Peyer's patch (tissue), 4 donors: ENCODE data around the gene ZNF778. TPM values are rescaled to one million over a fixed set of nuclear protein-coding genes. Genes with fewer than 3 reads are reported as not detected.

Source experiments
- DNase-seq, 3 donors: peaks; one replicate each; pipeline ENCODE4 v3.0.0-alpha.2; 2017 to 2019
- H3K27ac ChIP-seq, 4 donors: fragments of 200-600 bp; sonication (generic); one replicate each; pipeline ENCODE4 v1.5.1; 2016 to 2019
- H3K27me3 ChIP-seq, 2 donors: fragments of 200-600 bp; sonication (generic); one replicate each; pipeline ENCODE4 v1.5.1; 2019
- H3K36me3 ChIP-seq, 3 donors: fragments of 200-600 bp; sonication (generic); one replicate each; pipeline ENCODE4 v1.5.1; 2016 to 2019
- H3K4me1 ChIP-seq, 4 donors: fragments of 200-600 bp; sonication (generic); one replicate each; pipeline ENCODE4 v1.5.1; 2016 to 2019
- H3K4me3 ChIP-seq, 4 donors: fragments of 200-600 bp; sonication (generic); 1 replicate in 3 of 4; 2 replicates in 1 of 4; pipeline ENCODE4 v1.5.1; 2016 to 2019; ENCODE audit warnings: mild to moderate bottlenecking in 1 of 4
- H3K9me3 ChIP-seq, 4 donors: fragments of 200-600 bp; sonication (generic); one replicate each; pipeline ENCODE4 v1.5.1; 2016 to 2019; ENCODE audit warnings: mild to moderate bottlenecking in 1 of 4
- CTCF ChIP-seq, 6 experiments: fragments of 450-650 bp in 4 of 6; fragments of 200-600 bp in 2 of 6; sonication (generic) in 1 of 6; IDR thresholded peaks; one replicate each; pipeline ENCODE4 v1.5.1; 2017 to 2019; ENCODE audit warnings: antibody characterized with exemption in 6 of 6, mild to moderate bottlenecking in 3 of 6, moderate library complexity in 1 of 6
- POLR2A ChIP-seq, 2 donors: fragments of 450-650 bp; IDR thresholded peaks; one replicate each; pipeline ENCODE4 v1.5.1; 2017; ENCODE audit warnings: antibody characterized with exemption in 2 of 2, mild to moderate bottlenecking in 2 of 2, moderate library complexity in 2 of 2
- total RNA-seq, 4 donors: library from RNA; depleted of rRNA; stranded (reverse); fragments of >200 nt; gene quantifications; one replicate each; pipeline ENCODE4 v1.1.0, GENCODE V29; 2016

The ZNF778 gene
- total RNA-seq, 4 donors from 2014 or later, result 4.1 to 16.9 (median 10.7) TPM

- TF ChIP-seq POLR2A (IDR thresholded peaks at IDR 0.05), result no peak
- TF ChIP-seq CTCF (IDR thresholded peaks at IDR 0.05), result no peak
- peaks cover 0 to 21% (median 11%) of the 10 kb centered on the region in 4 donors for H3K4me1 ChIP-seq
- no peak for DNase-seq
- no peak overlapping the region for H3K4me3 ChIP-seq
- no peaks in the 10 kb centered on the region for H3K27me3 ChIP-seq
- H3K9me3 ChIP-seq, result no peaks in the 10 kb centered on the region
- no peaks in the 10 kb centered on the region for H3K36me3 ChIP-seq
- H3K27ac ChIP-seq, result no peak overlapping the region
Measured at GRCh38 chr16:89174055-89174827, 43.3 kb upstream of the ZNF778 start.

- no peak overlapping the region for H3K27ac ChIP-seq
- no peak overlapping the region for H3K4me3 ChIP-seq
- peaks cover 0 to 21% (median 11%) of the 10 kb centered on the region in 4 donors for H3K4me1 ChIP-seq
- no peak for DNase-seq
- H3K27me3 ChIP-seq, result no peaks in the 10 kb centered on the region
- H3K9me3 ChIP-seq, result no peaks in the 10 kb centered on the region
- no peaks in the 10 kb centered on the region for H3K36me3 ChIP-seq
- TF ChIP-seq CTCF (IDR thresholded peaks at IDR 0.05) (no peak), POLR2A (IDR thresholded peaks at IDR 0.05) (no peak)
Measured at GRCh38 chr16:89174877-89175276, 42.6 kb upstream of the ZNF778 start.

DNA sequence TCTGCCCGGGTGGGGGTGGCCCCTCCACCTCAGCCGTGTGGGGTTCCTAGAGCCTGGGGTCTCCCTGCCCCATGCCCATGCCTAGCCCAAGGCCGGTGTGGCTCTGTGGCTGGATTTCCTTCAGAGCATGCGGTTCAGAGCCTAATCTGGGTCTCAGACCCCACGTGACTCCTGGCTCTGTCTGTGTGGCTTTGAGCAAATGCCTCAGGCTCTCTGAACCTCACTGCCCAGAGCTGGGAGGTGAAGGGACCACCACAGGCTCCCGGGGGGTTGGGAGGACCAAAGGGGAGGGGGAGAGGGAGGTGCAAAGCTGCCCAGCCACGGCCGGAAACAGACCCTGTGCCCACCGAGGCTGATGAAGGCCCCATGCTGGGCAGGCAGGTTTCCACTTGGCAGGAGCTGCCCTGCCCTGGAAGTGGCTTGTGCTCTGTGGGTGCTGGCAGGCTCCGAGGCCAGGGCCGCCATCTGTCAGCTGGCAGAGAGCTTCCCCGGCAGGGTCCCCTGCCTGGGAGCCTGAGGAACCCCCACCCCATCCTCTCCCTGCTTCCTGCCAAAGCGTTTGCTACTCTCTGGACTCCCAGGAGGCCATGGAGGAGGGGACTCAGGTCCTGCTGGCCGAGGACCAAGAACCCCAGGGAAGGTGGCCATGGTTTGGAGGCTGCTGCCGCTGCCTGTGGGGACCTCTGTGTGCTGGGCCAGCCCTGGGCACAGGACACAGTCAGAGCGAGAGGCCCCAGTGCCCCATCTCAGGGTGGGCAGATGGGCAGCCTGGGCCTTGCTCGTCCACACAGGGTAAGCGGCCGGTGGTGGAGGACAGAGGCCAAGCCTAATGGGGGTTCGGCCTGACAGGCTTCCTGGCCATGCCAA lies 42.0 kb upstream of the ZNF778 start:
- Histone ChIP-seq H3K27me3 (no peaks in the 10 kb centered on the region), H3K9me3 (no peaks in the 10 kb centered on the region), H3K4me3 (no peak overlapping the region), H3K36me3 (no peaks in the 10 kb centered on the region), H3K27ac (no peak overlapping the region), H3K4me1 (peaks cover 0 to 14% (median 7%) of the 10 kb centered on the region in 4 donors)
- TF ChIP-seq POLR2A (IDR thresholded peaks at IDR 0.05) (no peak), CTCF (IDR thresholded peaks at IDR 0.05) (no peak)
- no peak for DNase-seq

- no peak for DNase-seq
- TF ChIP-seq CTCF (IDR thresholded peaks at IDR 0.05) (no peak), POLR2A (IDR thresholded peaks at IDR 0.05) (no peak)
- H3K27me3 ChIP-seq, result no peaks in the 10 kb centered on the region
- H3K4me3 ChIP-seq, result no peak overlapping the region
- H3K36me3 ChIP-seq, result no peaks in the 10 kb centered on the region
- H3K27ac ChIP-seq, result no peak overlapping the region
- H3K9me3 ChIP-seq, result no peaks in the 10 kb centered on the region
- peaks cover 0 to 7% (median under 1%) of the 10 kb centered on the region in 4 donors for H3K4me1 ChIP-seq
Measured at GRCh38 chr16:89176147-89176690, 41.3 kb upstream of the ZNF778 start.

DNA sequence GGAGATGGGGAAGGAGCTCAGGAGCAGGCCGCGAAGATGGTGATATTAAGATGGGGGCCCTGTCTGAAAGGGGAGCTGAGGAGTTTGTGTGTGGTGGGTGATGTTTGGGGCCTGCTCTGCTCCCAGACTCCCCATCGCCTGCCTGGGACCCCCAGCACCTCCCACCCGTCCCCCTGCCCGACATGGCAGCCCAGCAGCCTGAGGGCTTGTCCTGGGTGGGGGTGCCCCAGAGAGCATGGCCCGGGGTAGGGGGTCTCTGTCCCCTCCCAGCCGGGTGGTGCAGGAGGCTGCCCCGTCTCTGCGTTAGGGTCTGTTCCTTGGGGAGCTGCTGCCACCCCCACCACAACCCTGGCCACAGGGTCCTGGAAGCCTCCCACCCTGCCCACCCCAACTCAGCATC lies 40.8 kb upstream of the ZNF778 start:
- H3K27ac ChIP-seq, result no peak overlapping the region
- peaks cover 0 to 2% (median 0%) of the 10 kb centered on the region in 4 donors for H3K4me1 ChIP-seq
- no peaks in the 10 kb centered on the region for H3K27me3 ChIP-seq
- DNase-seq, result no peak
- TF ChIP-seq POLR2A (IDR thresholded peaks at IDR 0.05) (no peak), CTCF (IDR thresholded peaks at IDR 0.05) (no peak)
- H3K9me3 ChIP-seq, result no peaks in the 10 kb centered on the region
- H3K4me3 ChIP-seq, result no peak overlapping the region
- H3K36me3 ChIP-seq, result no peaks in the 10 kb centered on the region
